Chondrocyte (in vitro differentiated cells): ENCODE results near the gene PRSS57. TPM values are rescaled to one million over a fixed set of nuclear protein-coding genes. Genes with fewer than 3 reads are reported as not detected.
A peak's percentile ranks its signal among the peaks of the same experiment; 100 is the strongest.

Experiments used
- DNase-seq: peaks from one replicate; pipeline ENCODE4 v3.0.0; 2021; ENCODE audit warnings: mixed read lengths, low spot score
- H3K27ac Mint-ChIP-seq: one replicate; pipeline ENCODE4 v1.8.0; 2021; ENCODE audit warnings: mild to moderate bottlenecking, moderate library complexity, mixed read lengths; ENCODE audit not compliant: unreplicated experiment
- H3K27me3 Mint-ChIP-seq: 2 replicates; pipeline ENCODE4 v1.8.0; 2021; ENCODE audit warnings: low read depth, mixed read lengths
- H3K36me3 Mint-ChIP-seq: 2 replicates; pipeline ENCODE4 v1.8.0; 2021; ENCODE audit warnings: low read depth, mixed read lengths
- H3K4me1 Mint-ChIP-seq: 2 replicates; pipeline ENCODE4 v1.8.0; 2021; ENCODE audit warnings: low read depth, mild to moderate bottlenecking, mixed read lengths
- H3K4me3 Mint-ChIP-seq: one replicate; pipeline ENCODE4 v1.8.0; 2021; ENCODE audit warnings: mild to moderate bottlenecking, moderate library complexity, mixed read lengths; ENCODE audit not compliant: unreplicated experiment
- H3K9me3 Mint-ChIP-seq: 2 replicates; pipeline ENCODE4 v1.8.0; 2021; ENCODE audit warnings: low read depth, mixed read lengths
- total RNA-seq: library from RNA; stranded (reverse); gene quantifications from 3 replicates; pipeline ENCODE4 v1.2.1, GENCODE V29; 2021
- TF ChIP-seq, protein P1 (sequence below): fragments of 200-600 bp; sonication (generic); IDR thresholded peaks from 2 replicates; pipeline ENCODE4 v1.5.0; 2021; ENCODE audit warnings: antibody characterized with exemption, mild to moderate bottlenecking, moderate library complexity

PRSS57 gene
- total RNA-seq, 1 donor from 2014 or later = not detected

DNA sequence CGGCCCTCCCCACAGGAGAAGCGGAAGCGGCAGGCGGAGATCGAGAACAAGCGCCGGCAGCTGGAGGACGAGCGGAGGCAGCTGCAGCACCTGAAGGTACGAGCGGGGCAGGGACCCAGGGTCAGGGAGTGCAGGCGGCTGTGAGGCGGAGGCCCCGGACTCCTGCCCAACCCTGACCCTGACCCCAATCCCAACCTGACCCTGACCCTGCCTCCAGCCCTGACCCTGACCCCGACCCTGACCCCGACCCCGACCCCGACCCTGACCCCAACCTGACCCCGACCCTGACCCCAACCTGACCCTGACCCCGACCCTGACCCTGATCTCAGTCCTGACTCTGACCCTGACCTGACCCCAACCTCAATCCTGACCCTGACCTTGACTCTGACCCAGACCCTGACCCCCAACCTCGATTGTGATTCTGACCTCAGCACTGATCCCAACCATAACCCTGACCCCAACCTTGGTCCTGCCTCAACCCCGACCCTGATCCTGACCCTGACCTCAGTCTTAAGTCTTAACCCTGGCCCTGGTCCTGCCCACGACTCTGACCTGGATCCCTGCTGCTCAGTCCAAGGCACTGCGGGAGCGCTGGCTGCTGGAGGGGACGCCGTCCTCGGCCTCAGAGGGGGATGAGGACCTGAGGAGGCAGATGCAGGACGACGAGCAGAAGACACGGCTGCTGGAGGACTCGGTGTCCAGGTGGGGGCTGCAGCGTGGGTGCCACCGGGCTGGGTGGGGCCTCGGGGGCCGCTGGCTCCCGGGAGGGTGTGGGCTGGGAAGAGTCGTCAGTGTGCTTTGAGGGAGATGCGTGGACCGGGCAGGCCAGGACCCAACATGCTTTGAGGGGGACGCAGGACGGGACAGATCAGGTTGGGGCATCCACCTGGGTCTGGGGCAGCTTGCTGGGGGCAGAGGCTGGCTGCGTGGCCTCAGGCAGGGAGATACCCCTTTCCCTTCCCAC, 32.0 kb upstream of the PRSS57 start:
- H3K27me3 Mint-ChIP-seq = no peaks in the 10 kb centered on the region
- TF ChIP-seq, protein P1, sequence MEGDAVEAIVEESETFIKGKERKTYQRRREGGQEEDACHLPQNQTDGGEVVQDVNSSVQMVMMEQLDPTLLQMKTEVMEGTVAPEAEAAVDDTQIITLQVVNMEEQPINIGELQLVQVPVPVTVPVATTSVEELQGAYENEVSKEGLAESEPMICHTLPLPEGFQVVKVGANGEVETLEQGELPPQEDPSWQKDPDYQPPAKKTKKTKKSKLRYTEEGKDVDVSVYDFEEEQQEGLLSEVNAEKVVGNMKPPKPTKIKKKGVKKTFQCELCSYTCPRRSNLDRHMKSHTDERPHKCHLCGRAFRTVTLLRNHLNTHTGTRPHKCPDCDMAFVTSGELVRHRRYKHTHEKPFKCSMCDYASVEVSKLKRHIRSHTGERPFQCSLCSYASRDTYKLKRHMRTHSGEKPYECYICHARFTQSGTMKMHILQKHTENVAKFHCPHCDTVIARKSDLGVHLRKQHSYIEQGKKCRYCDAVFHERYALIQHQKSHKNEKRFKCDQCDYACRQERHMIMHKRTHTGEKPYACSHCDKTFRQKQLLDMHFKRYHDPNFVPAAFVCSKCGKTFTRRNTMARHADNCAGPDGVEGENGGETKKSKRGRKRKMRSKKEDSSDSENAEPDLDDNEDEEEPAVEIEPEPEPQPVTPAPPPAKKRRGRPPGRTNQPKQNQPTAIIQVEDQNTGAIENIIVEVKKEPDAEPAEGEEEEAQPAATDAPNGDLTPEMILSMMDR = no peak
- H3K27ac Mint-ChIP-seq = peak overlapping the region; percentile 12
- H3K4me3 Mint-ChIP-seq = no peak overlapping the region
- no peaks in the 10 kb centered on the region for H3K9me3 Mint-ChIP-seq
- peaks cover 13% of the 10 kb centered on the region for H3K36me3 Mint-ChIP-seq
- H3K4me1 Mint-ChIP-seq = peaks cover 17% of the 10 kb centered on the region
- DNase-seq = no peak

DNA sequence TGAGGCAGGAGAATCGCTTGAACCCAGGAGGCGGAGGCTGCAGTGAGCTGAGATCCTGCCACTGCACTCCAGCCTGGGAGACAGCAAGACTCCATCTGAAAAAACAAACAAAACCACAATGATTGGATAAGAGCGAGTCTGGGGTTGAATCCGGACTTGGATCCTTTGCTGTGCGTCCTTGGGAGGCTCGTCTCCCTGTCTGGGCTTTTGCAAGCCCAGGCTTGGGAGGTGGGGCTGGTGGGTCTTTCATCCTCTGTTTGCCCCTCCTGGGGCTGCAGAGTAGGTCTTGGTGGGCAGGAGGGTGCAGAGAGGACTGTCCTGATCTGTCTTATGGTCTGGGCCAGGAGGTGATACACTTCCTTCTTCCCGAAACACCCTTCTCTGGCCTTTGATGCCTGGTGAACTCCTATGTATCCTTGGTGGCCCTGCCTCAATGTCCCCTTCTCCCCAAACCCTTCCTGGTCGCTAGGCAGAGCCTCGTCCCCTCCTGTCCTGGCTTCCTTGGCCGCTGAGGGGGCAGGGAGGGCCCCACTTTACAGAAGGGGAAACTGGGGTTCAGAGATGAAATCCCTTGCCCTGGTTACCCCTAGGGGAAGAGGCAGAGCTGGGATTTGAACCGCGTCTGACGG, 30.3 kb upstream of the PRSS57 start:
- DNase-seq = no peak
- peaks cover 22% of the 10 kb centered on the region for H3K4me1 Mint-ChIP-seq
- no peak overlapping the region for H3K27ac Mint-ChIP-seq
- no peaks in the 10 kb centered on the region for H3K9me3 Mint-ChIP-seq
- TF ChIP-seq, protein P1 = no peak
- H3K36me3 Mint-ChIP-seq = peaks cover 9% of the 10 kb centered on the region
- no peaks in the 10 kb centered on the region for H3K27me3 Mint-ChIP-seq
- no peak overlapping the region for H3K4me3 Mint-ChIP-seq

- H3K27me3 Mint-ChIP-seq = no peaks in the 10 kb centered on the region
- H3K4me3 Mint-ChIP-seq = no peak overlapping the region
- TF ChIP-seq, protein P1 = no peak
- H3K9me3 Mint-ChIP-seq = no peaks in the 10 kb centered on the region
- no peak overlapping the region for H3K27ac Mint-ChIP-seq
- H3K36me3 Mint-ChIP-seq = peaks cover 6% of the 10 kb centered on the region
- no peak for DNase-seq
- H3K4me1 Mint-ChIP-seq = peaks cover 22% of the 10 kb centered on the region
These were observed 28.5 kb upstream of the PRSS57 start for GRCh38 chr19:723714-724113.

- H3K9me3 Mint-ChIP-seq = no peaks in the 10 kb centered on the region
- no peak overlapping the region for H3K27ac Mint-ChIP-seq
- peaks cover 27% of the 10 kb centered on the region for H3K4me1 Mint-ChIP-seq
- no peaks in the 10 kb centered on the region for H3K27me3 Mint-ChIP-seq
- TF ChIP-seq, protein P1 = no peak
- no peak for DNase-seq
- H3K4me3 Mint-ChIP-seq = no peak overlapping the region
- H3K36me3 Mint-ChIP-seq = peaks cover 6% of the 10 kb centered on the region
These were observed 28.0 kb upstream of the PRSS57 start for GRCh38 chr19:723247-723646.

- Mint-ChIP-seq H3K4me3 (no peak overlapping the region), H3K27me3 (no peaks in the 10 kb centered on the region), H3K27ac (peak overlapping the region; percentile 27), H3K4me1 (peaks cover 30% of the 10 kb centered on the region), H3K36me3 (peaks cover 6% of the 10 kb centered on the region), H3K9me3 (no peaks in the 10 kb centered on the region)
- DNase-seq = no peak
- TF ChIP-seq, protein P1 = no peak
These were observed 27.4 kb upstream of the PRSS57 start for GRCh38 chr19:722553-723101.
